PC-3 (cell line): ENCODE results near the gene TOGARAM2. TPM values are rescaled to one million over a fixed set of nuclear protein-coding genes. Genes with fewer than 3 reads are reported as not detected.

Experiments used
- ATAC-seq: fragments of 200-7000 bp; cut with Tn5 transposase; 2 replicates; pipeline ENCODE4 v1.9.1; 2020; ENCODE audit warnings: mild to moderate bottlenecking, moderate library complexity
- BruUV-seq: library from RNA; stranded (reverse); fragments of 400-500 nt; replicated peaks from 2 replicates; lab custom pipeline; 2021; lab: Mats Ljungman, UMichigan
- CTCF ChIA-PET: fragments of 300-600 bp; sonication (Branson Sonifier 250); formaldehyde crosslinking; loops from one replicate; lab custom pipeline; 2022; ENCODE audit warnings: antibody characterized with exemption; lab: Charles Lee
- POLR2A ChIA-PET: fragments of 300-600 bp; sonication (Branson Sonifier 250); formaldehyde crosslinking; loops from one replicate; lab custom pipeline; 2022; ENCODE audit warnings: antibody characterized with exemption; ENCODE audit not compliant: unreplicated experiment; lab: Charles Lee
- DNase-seq: peaks from one replicate; pipeline ENCODE4 v3.0.0-alpha.2; 2015
- H2AFZ ChIP-seq: fragments of 300-600 bp; sonication (generic); 2 replicates; pipeline ENCODE4 v1.6.0; 2016; ENCODE audit warnings: antibody characterized with exemption, low read length
- H3F3A ChIP-seq: fragments of 300-600 bp; sonication (generic); one replicate; pipeline ENCODE4 v1.6.0; 2017; ENCODE audit warnings: antibody characterized with exemption, low read length, control low read depth, mild to moderate bottlenecking; ENCODE audit not compliant: unreplicated experiment
- H3K27ac ChIP-seq: fragments of 300-600 bp; sonication (generic); 2 replicates; pipeline ENCODE4 v1.5.1; 2016; ENCODE audit warnings: mild to moderate bottlenecking, low read length
- H3K27me3 ChIP-seq: fragments of 300-600 bp; sonication (generic); 2 replicates; pipeline ENCODE4 v1.6.1; 2016; ENCODE audit warnings: low read length, mixed read lengths
- H3K36me3 ChIP-seq: fragments of 300-600 bp; sonication (generic); 2 replicates; pipeline ENCODE4 v1.6.1; 2016; ENCODE audit warnings: low read depth, mixed run types, low read length, mixed read lengths
- H3K4me1 ChIP-seq: fragments of 300-600 bp; sonication (generic); 2 replicates; pipeline ENCODE4 v1.5.1; 2016; ENCODE audit warnings: low read length; ENCODE audit not compliant: insufficient read depth
- H3K4me2 ChIP-seq: fragments of 300-600 bp; sonication (generic); 2 replicates; pipeline ENCODE4 v1.6.0; 2016; ENCODE audit warnings: low read length
- H3K4me3 ChIP-seq: fragments of 300-600 bp; sonication (generic); 2 replicates; pipeline ENCODE4 v1.5.1; 2016; ENCODE audit warnings: mild to moderate bottlenecking, low read length, mixed read lengths
- H3K79me2 ChIP-seq: fragments of 300-600 bp; sonication (generic); 2 replicates; pipeline ENCODE4 v1.6.1; 2017; ENCODE audit warnings: low read length, mixed read lengths
- H3K9ac ChIP-seq: fragments of 300-600 bp; sonication (generic); 2 replicates; pipeline ENCODE4 v1.6.0; 2016; ENCODE audit warnings: mild to moderate bottlenecking, low read length
- H3K9me2 ChIP-seq: fragments of 300-600 bp; sonication (generic); replicated peaks from 2 replicates; pipeline ENCODE4 v1.6.1; 2016; ENCODE audit warnings: mixed run types, low read length, mixed read lengths
- H3K9me3 ChIP-seq: fragments of 300-600 bp; sonication (generic); 2 replicates; pipeline ENCODE4 v1.6.1; 2016; ENCODE audit warnings: low read length, mixed read lengths
- H4K20me1 ChIP-seq: fragments of 300-600 bp; sonication (generic); 2 replicates; pipeline ENCODE4 v1.6.1; 2016; ENCODE audit warnings: low read length, mixed read lengths
- CTCF ChIP-seq: fragments of 300-600 bp; sonication (generic); conservative IDR thresholded peaks from 2 replicates; pipeline ENCODE4 v1.5.1; 2017; ENCODE audit warnings: antibody characterized with exemption, low read depth, mild to moderate bottlenecking, low read length
- EZH2 ChIP-seq: fragments of 300-600 bp; sonication (generic); IDR thresholded peaks from one replicate; pipeline ENCODE4 v1.6.1; 2017; ENCODE audit warnings: antibody characterized with exemption, mild to moderate bottlenecking, low read length; ENCODE audit not compliant: unreplicated experiment
- EZH2phosphoT487 ChIP-seq: fragments of 300-600 bp; sonication (generic); IDR thresholded peaks from 2 replicates; pipeline ENCODE4 v1.6.1; 2018; ENCODE audit warnings: mild to moderate bottlenecking, antibody characterized with exemption, low read length, borderline replicate concordance
- intact Hi-C: fragments of 100-400 bp; cut with micrococcal nuclease; formaldehyde crosslinking; loops from 2 replicates; pipeline ENCODE4 v1.9.0; 2023
- total RNA-seq: library from RNA; depleted of rRNA; stranded (reverse); fragments of >200 nt; gene quantifications from 2 replicates; pipeline ENCODE4 v1.2.3, GENCODE V29; 2014

The TOGARAM2 gene
- total RNA-seq, 1 experiment from 2014 or later, result not detected

DNA sequence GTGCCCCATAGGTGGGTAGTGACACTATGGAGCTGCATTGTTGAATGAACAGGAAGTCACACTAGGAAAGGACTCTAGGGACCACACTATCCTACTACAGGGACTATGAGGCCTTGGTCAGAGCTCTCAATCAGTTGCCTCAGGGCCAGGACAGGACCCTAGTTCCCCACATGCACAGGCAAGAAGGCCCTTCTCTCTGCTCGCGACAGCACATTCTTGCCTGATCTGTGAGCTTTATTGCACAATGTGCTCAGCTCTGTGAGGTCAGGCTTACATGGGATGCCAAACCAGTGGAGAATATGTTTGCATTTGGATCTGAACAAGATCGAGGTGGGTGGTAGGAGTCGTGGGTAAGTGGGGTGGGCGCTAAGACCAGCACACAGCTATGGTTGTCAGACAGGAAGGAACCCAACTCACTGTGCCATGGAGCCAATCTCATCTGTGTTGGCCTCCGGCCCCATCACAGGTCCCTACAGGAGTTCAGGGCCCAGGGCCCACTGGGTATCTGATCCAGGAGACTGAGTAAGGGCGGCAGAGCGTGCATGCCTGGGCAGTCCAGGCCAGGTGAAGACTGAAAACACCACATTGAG lies 85.3 kb downstream of the TOGARAM2 start:
- no peak for DNase-seq

DNA sequence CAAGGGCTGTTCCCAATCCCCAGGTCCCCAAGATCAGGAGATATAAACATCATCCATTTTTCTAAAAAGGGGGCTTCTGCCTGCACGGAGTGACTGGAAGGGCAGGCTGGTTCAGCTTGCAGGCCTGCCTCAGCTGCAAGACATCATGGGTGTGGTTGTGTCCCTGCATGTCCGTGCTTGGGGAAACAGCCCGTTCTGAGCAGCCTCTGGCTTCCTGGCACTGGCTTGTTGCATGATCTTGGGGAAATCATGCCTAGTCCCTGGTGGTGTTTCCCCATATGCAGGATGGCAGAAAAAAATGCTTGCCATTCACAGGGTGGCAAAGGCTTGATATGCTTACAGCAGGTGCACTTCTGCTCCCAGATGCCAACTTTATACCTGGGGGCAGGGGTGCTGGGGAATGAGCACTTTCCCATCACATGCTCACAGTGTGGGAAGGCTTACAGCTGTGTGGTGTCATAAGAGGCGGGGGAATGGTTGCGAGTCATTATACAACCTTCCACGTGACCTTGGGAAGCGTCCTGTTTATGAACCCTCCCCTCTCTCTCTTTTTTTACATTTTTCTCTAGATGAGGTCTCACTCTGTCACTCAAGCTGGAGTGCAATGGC lies 86.0 kb downstream of the TOGARAM2 start:
- Histone ChIP-seq H3F3A (no peaks in the 10 kb centered on the region), H3K9me3 (no peaks in the 10 kb centered on the region), H3K36me3 (no peaks in the 10 kb centered on the region), H3K4me1 (no peaks in the 10 kb centered on the region), H2AFZ (no peak overlapping the region), H4K20me1 (no peaks in the 10 kb centered on the region), H3K4me3 (no peak overlapping the region), H3K9ac (no peak overlapping the region), H3K27me3 (no peaks in the 10 kb centered on the region), H3K4me2 (no peak overlapping the region), H3K27ac (no peak overlapping the region), H3K79me2 (no peaks in the 10 kb centered on the region), H3K9me2 (no peaks in the 10 kb centered on the region)
- DNase-seq (no peak), ATAC-seq (no peak)
- CTCF ChIA-PET, result no interaction called here
- POLR2A ChIA-PET, result no interaction called here
- TF ChIP-seq CTCF, result no peak
- TF ChIP-seq EZH2, result no peak
- no peak for TF ChIP-seq EZH2phosphoT487
- BruUV-seq, result no TSS peak
- intact Hi-C loops, result no loop called here

More for the DNA sequence above, 85.3 kb downstream of the TOGARAM2 start:
- no peaks in the 10 kb centered on the region for H3K4me1 ChIP-seq
- no peaks in the 10 kb centered on the region for H3K9me3 ChIP-seq
- no TSS peak for BruUV-seq
- H3K9me2 ChIP-seq, result no peaks in the 10 kb centered on the region
- no peak for ATAC-seq
- no peak overlapping the region for H2AFZ ChIP-seq
- H3K36me3 ChIP-seq, result no peaks in the 10 kb centered on the region
- TF ChIP-seq EZH2 (no peak), CTCF (no peak), EZH2phosphoT487 (no peak)
- ChIA-PET POLR2A (no interaction called here), CTCF (no interaction called here)
- no peaks in the 10 kb centered on the region for H3K79me2 ChIP-seq
- H3K27me3 ChIP-seq, result no peaks in the 10 kb centered on the region
- H3K4me2 ChIP-seq, result no peak overlapping the region
- no peak overlapping the region for H3K9ac ChIP-seq
- H3K4me3 ChIP-seq, result no peak overlapping the region
- H3F3A ChIP-seq, result no peaks in the 10 kb centered on the region
- intact Hi-C loops, result no loop called here
- no peaks in the 10 kb centered on the region for H4K20me1 ChIP-seq
- H3K27ac ChIP-seq, result no peak overlapping the region

GRCh38 chr2:29068513-29068912 lies 87.4 kb downstream of the TOGARAM2 start:
- Histone ChIP-seq H3K27ac (no peak overlapping the region), H2AFZ (no peak overlapping the region), H3K4me3 (no peak overlapping the region), H3K4me2 (no peak overlapping the region), H3K9me3 (no peaks in the 10 kb centered on the region), H3K79me2 (no peaks in the 10 kb centered on the region), H3K36me3 (no peaks in the 10 kb centered on the region), H4K20me1 (no peaks in the 10 kb centered on the region), H3K4me1 (no peaks in the 10 kb centered on the region), H3F3A (no peaks in the 10 kb centered on the region), H3K27me3 (no peaks in the 10 kb centered on the region), H3K9ac (no peak overlapping the region), H3K9me2 (no peaks in the 10 kb centered on the region)
- no TSS peak for BruUV-seq
- no peak for DNase-seq
- TF ChIP-seq CTCF (no peak), EZH2phosphoT487 (no peak), EZH2 (no peak)
- ChIA-PET POLR2A (no interaction called here), CTCF (interaction anchor here (0.6 kb wide), 1 partner anchor 11 kb away, joined by 3 read pairs; no protein-coding TSS in a partner anchor)
- ATAC-seq, result no peak
- intact Hi-C loops, result no loop called here
